WERI-Rb-1 (cell line): ENCODE results near the gene WDR72.

Experiments
- DNase-seq: peaks from one replicate; pipeline ENCODE4 v3.0.0-alpha.2; 2020
- H3K27ac ChIP-seq: fragments of 250-450 bp; sonication (Bioruptor Pico); 2 replicates; pipeline ENCODE4 v1.5.1; 2020; ENCODE audit warnings: mild to moderate bottlenecking, moderate library complexity
- H3K27me3 ChIP-seq: fragments of 250-450 bp; sonication (Bioruptor Pico); 2 replicates; pipeline ENCODE4 v1.5.1; 2021; ENCODE audit warnings: mild to moderate bottlenecking, low read depth, moderate library complexity; ENCODE audit not compliant: insufficient read depth, severe bottlenecking
- H3K36me3 ChIP-seq: fragments of 250-450 bp; sonication (Bioruptor Pico); 2 replicates; pipeline ENCODE4 v1.5.1; 2020; ENCODE audit warnings: mild to moderate bottlenecking, moderate library complexity
- H3K4me3 ChIP-seq: 2 replicates; pipeline ENCODE4 v1.5.1; 2011; ENCODE audit warnings: low read depth, mild to moderate bottlenecking, control low read depth, low read length
- H3K9me3 ChIP-seq: fragments of 250-450 bp; sonication (Bioruptor Pico); 2 replicates; pipeline ENCODE4 v1.5.1; 2021; ENCODE audit warnings: mild to moderate bottlenecking, moderate library complexity; ENCODE audit not compliant: severe bottlenecking
- CTCF ChIP-seq: IDR thresholded peaks from 2 replicates; pipeline ENCODE4 v1.5.1; 2011; ENCODE audit warnings: low read depth, mild to moderate bottlenecking, control low read depth, inconsistent platforms, low read length

The WDR72 gene

GRCh38 chr15:53569751-53570480 is 189.5 kb downstream of the WDR72 start:
- no peak for TF ChIP-seq CTCF
- H3K4me3 ChIP-seq = no peak overlapping the region
- H3K27ac ChIP-seq = no peak overlapping the region
- no peak for DNase-seq
- H3K27me3 ChIP-seq = no peaks in the 10 kb centered on the region
- H3K36me3 ChIP-seq = no peaks in the 10 kb centered on the region
- H3K9me3 ChIP-seq = no peaks in the 10 kb centered on the region

- Histone ChIP-seq H3K4me3 (no peak overlapping the region), H3K9me3 (no peaks in the 10 kb centered on the region), H3K27ac (no peak overlapping the region), H3K36me3 (no peaks in the 10 kb centered on the region), H3K27me3 (no peaks in the 10 kb centered on the region)
- TF ChIP-seq CTCF = no peak
- no peak for DNase-seq
Measured at GRCh38 chr15:53566912-53567311, 192.6 kb downstream of the WDR72 start.

GRCh38 chr15:53565721-53566120 is 193.7 kb downstream of the WDR72 start:
- DNase-seq = no peak
- TF ChIP-seq CTCF = no peak
- H3K36me3 ChIP-seq = no peaks in the 10 kb centered on the region
- H3K9me3 ChIP-seq = no peaks in the 10 kb centered on the region
- H3K27me3 ChIP-seq = no peaks in the 10 kb centered on the region
- no peak overlapping the region for H3K4me3 ChIP-seq
- no peak overlapping the region for H3K27ac ChIP-seq

- Histone ChIP-seq H3K27me3 (no peaks in the 10 kb centered on the region), H3K9me3 (no peaks in the 10 kb centered on the region), H3K27ac (no peak overlapping the region), H3K4me3 (no peak overlapping the region), H3K36me3 (no peaks in the 10 kb centered on the region)
- TF ChIP-seq CTCF = no peak
- no peak for DNase-seq
Measured at GRCh38 chr15:53564647-53565046, 194.8 kb downstream of the WDR72 start.

GRCh38 chr15:53563627-53564026 is 195.8 kb downstream of the WDR72 start:
- TF ChIP-seq CTCF = no peak
- no peaks in the 10 kb centered on the region for H3K36me3 ChIP-seq
- H3K4me3 ChIP-seq = no peak overlapping the region
- no peak for DNase-seq
- H3K27ac ChIP-seq = no peak overlapping the region
- no peaks in the 10 kb centered on the region for H3K27me3 ChIP-seq
- H3K9me3 ChIP-seq = no peaks in the 10 kb centered on the region
